Lower leg skin (tissue), 4 donors: ENCODE measurements around the gene ZNF232. TPM values are rescaled to one million over a fixed set of nuclear protein-coding genes. Genes with fewer than 3 reads are reported as not detected.
"Not testable (repeated sequence)": the region's sequence is repeated elsewhere in the genome, so short reads cannot be mapped to it uniquely, and the experiment has no call there.

Experiments
- DNase-seq, 2 donors: peaks; one replicate each; pipeline ENCODE4 v3.0.0-alpha.2; 2019; ENCODE audit warnings: low spot score in 2 of 2
- H3K4me3 ChIP-seq: fragments of 200-600 bp; sonication (generic); 2 replicates; pipeline ENCODE4 v1.5.1; 2017; ENCODE audit warnings: mild to moderate bottlenecking, low read depth; ENCODE audit not compliant: poor library complexity, severe bottlenecking
- CTCF ChIP-seq, 3 donors: fragments of 450-650 bp; IDR thresholded peaks; one replicate each; pipeline ENCODE4 v1.5.1; 2016; ENCODE audit warnings: antibody characterized with exemption in 3 of 3, mild to moderate bottlenecking in 3 of 3, moderate library complexity in 2 of 3
- POLR2A ChIP-seq, 2 donors: fragments of 450-650 bp; IDR thresholded peaks; one replicate each; pipeline ENCODE4 v1.6.1; 2016 to 2017; ENCODE audit warnings: antibody characterized with exemption in 2 of 2, mild to moderate bottlenecking in 1 of 2, moderate library complexity in 1 of 2
- WGBS, 2 donors: methylation state at CpG; one replicate each; pipeline ENCODE4 v1.1.5; 2018; 5-methylcytosine and 5-hydroxymethylcytosine counted together
- intact Hi-C: fragments of 100-400 bp; cut with DNase I; formaldehyde crosslinking; loops from one replicate; pipeline ENCODE4 v1.15.0; 2023; ENCODE audit warnings: low total_unique reads
- total RNA-seq, 4 donors: library from RNA; depleted of rRNA; stranded (reverse); fragments of >200 nt; gene quantifications; one replicate each; pipeline ENCODE4 v1.1.0, GENCODE V29; 2016

ZNF232 gene
- total RNA-seq, 4 donors from 2014 or later, result 6.5 to 8.7 (median 8.6) TPM

GRCh38 chr17:5135726-5136579, 24.3 kb upstream of the ZNF232 start:
- DNase-seq, result peak in 1 of 2 donors; percentile 71
- TF ChIP-seq CTCF (IDR thresholded peaks at IDR 0.05) (no peak), POLR2A (IDR thresholded peaks at IDR 0.05) (no peak)
- 76 to 91% methylated on average over 13 of the region's 14 CpGs for WGBS, 2 donors
- intact Hi-C loops, result no loop called here
- H3K4me3 ChIP-seq, result no peak overlapping the region

GRCh38 chr17:5135131-5135712, 23.5 kb upstream of the ZNF232 start:
- 73 to 79% methylated on average over 8 of the region's 8 CpGs for WGBS, 2 donors
- peak in 1 of 2 donors; percentile 54 for DNase-seq
- H3K4me3 ChIP-seq, intact Hi-C loops: not testable (repeated sequence)

GRCh38 chr17:5134571-5134970, 22.9 kb upstream of the ZNF232 start:
- intact Hi-C loops, H3K4me3 ChIP-seq: not testable (repeated sequence)
- peak in 1 of 2 donors; percentile 68 for DNase-seq
- 78 to 87% methylated on average over 11 of the region's 11 CpGs for WGBS, 2 donors

GRCh38 chr17:5133961-5134360, 22.3 kb upstream of the ZNF232 start:
- H3K4me3 ChIP-seq, intact Hi-C loops: not testable (repeated sequence)
- peak in 1 of 2 donors; percentile 62 for DNase-seq
- 91 to 95% methylated on average over 8 of the region's 8 CpGs for WGBS, 2 donors

GRCh38 chr17:5133311-5133710, 21.6 kb upstream of the ZNF232 start:
- H3K4me3 ChIP-seq, result no peak overlapping the region
- DNase-seq, result peak in 1 of 2 donors; percentile 72
- intact Hi-C loops, result no loop called here
- WGBS, 2 donors, result 84 to 87% methylated on average over 8 of the region's 8 CpGs
- TF ChIP-seq CTCF (IDR thresholded peaks at IDR 0.05) (no peak), POLR2A (IDR thresholded peaks at IDR 0.05) (no peak)

GRCh38 chr17:5132503-5133225, 21.0 kb upstream of the ZNF232 start:
- WGBS, 2 donors, result 90 to 92% methylated on average over 15 of the region's 15 CpGs
- DNase-seq, H3K4me3 ChIP-seq, intact Hi-C loops: not testable (repeated sequence)

- DNase-seq, result peak in 1 of 2 donors; percentile 71
- WGBS, 2 donors, result 84 to 85% methylated on average over 15 to 16 of the region's 16 CpGs
- H3K4me3 ChIP-seq, intact Hi-C loops: not testable (repeated sequence)
Measured at GRCh38 chr17:5131799-5132502, 20.3 kb upstream of the ZNF232 start.
